Stimulated activated CD4-positive, alpha-beta T cell treated with anti-CD3 and anti-CD28 coated beads, Interleukin-4, amount 100 ng/mL, for 24 hours (primary cell): ENCODE results near the gene PLAAT5.
A peak's percentile ranks its signal among the peaks of the same experiment; 100 is the strongest.
"Not testable (repeated sequence)": the region's sequence is repeated elsewhere in the genome, so short reads cannot be mapped to it uniquely, and the experiment has no call there.

Experiments used
- DNase-seq: peaks from one replicate; pipeline ENCODE4 v3.0.0-alpha.2; 2020

The PLAAT5 gene

GRCh38 chr11:63478896-63479295, 12.1 kb downstream of the PLAAT5 start:
- DNase-seq = peak; percentile 55

GRCh38 chr11:63476618-63477017, 14.3 kb downstream of the PLAAT5 start:
- no peak for DNase-seq

GRCh38 chr11:63472372-63472771, 18.6 kb downstream of the PLAAT5 start:
- DNase-seq = no peak

- no peak for DNase-seq
Observed at GRCh38 chr11:63470311-63470710, 20.7 kb downstream of the PLAAT5 start.

GRCh38 chr11:63462137-63462536, 28.8 kb downstream of the PLAAT5 start:
- DNase-seq = no peak

- DNase-seq = no peak
Observed at GRCh38 chr11:63459586-63459985, 31.4 kb downstream of the PLAAT5 start.

- no peak for DNase-seq
Observed at GRCh38 chr11:63448646-63449045, 42.3 kb downstream of the PLAAT5 start.

GRCh38 chr11:63445720-63446119, 45.2 kb downstream of the PLAAT5 start:
- DNase-seq = peak; percentile 29

GRCh38 chr11:63445118-63445517, 45.8 kb downstream of the PLAAT5 start:
- DNase-seq = no peak

GRCh38 chr11:63444160-63444559, 46.8 kb downstream of the PLAAT5 start:
- no peak for DNase-seq

- DNase-seq = peak; percentile 21
Observed at GRCh38 chr11:63443714-63444113, 47.3 kb downstream of the PLAAT5 start.

- not testable (repeated sequence) for DNase-seq
Observed at GRCh38 chr11:63435831-63436230, 55.1 kb downstream of the PLAAT5 start.

GRCh38 chr11:63435351-63435750, 55.6 kb downstream of the PLAAT5 start:
- not testable (repeated sequence) for DNase-seq

- DNase-seq = not testable (repeated sequence)
Observed at GRCh38 chr11:63430731-63431130, 60.2 kb downstream of the PLAAT5 start.

- no peak for DNase-seq
Observed at GRCh38 chr11:63427971-63428508, 62.9 kb downstream of the PLAAT5 start.

- DNase-seq = no peak
Observed at GRCh38 chr11:63417174-63417852, 73.7 kb downstream of the PLAAT5 start.
